NT2/D1 (cell line): ENCODE data around the gene ACSM5.
"Not testable (repeated sequence)": the region's sequence is repeated elsewhere in the genome, so short reads cannot be mapped to it uniquely, and the experiment has no call there.

ENCODE experiments used
- YY1 ChIP-seq: IDR thresholded peaks from 2 replicates; pipeline ENCODE4 v1.6.1; 2011; ENCODE audit not compliant: insufficient read length, insufficient read depth
- ZNF274 ChIP-seq: IDR thresholded peaks from 2 replicates; pipeline ENCODE4 v1.6.1; 2011; ENCODE audit warnings: mild to moderate bottlenecking, low read depth, low read length

- not testable (repeated sequence) for TF ChIP-seq YY1, ZNF274
Measured at GRCh38 chr16:20470732-20471131, 61.4 kb downstream of the ACSM5 start.
